ENCODE results near the gene SLC4A11.

The SLC4A11 gene

GRCh38 chr20:3262566-3262965 is 23.6 kb upstream of the SLC4A11 start:
- TF ChIP-seq CEBPB (IDR thresholded peaks at IDR 0.05) (no peak), TEAD4 (IDR thresholded peaks at IDR 0.05) (no peak), USF1 (IDR thresholded peaks at IDR 0.05) (no peak), TAF1 (IDR thresholded peaks at IDR 0.05; ENCODE audit: low read depth) (no peak), EGR1 (IDR thresholded peaks at IDR 0.05) (no peak), FOXM1 (IDR thresholded peaks at IDR 0.05; ENCODE audit: borderline replicate concordance, low read depth) (no peak), ZBTB7A (IDR thresholded peaks at IDR 0.05; ENCODE audit: low read depth) (no peak), EP300 (IDR thresholded peaks at IDR 0.05; ENCODE audit: borderline replicate concordance) (no peak), TCF12 (IDR thresholded peaks at IDR 0.05; ENCODE audit: low read depth) (no peak), YY1 (IDR thresholded peaks at IDR 0.05; ENCODE audit: low read depth) (no peak)
- TF ChIP-seq, protein P1, sequence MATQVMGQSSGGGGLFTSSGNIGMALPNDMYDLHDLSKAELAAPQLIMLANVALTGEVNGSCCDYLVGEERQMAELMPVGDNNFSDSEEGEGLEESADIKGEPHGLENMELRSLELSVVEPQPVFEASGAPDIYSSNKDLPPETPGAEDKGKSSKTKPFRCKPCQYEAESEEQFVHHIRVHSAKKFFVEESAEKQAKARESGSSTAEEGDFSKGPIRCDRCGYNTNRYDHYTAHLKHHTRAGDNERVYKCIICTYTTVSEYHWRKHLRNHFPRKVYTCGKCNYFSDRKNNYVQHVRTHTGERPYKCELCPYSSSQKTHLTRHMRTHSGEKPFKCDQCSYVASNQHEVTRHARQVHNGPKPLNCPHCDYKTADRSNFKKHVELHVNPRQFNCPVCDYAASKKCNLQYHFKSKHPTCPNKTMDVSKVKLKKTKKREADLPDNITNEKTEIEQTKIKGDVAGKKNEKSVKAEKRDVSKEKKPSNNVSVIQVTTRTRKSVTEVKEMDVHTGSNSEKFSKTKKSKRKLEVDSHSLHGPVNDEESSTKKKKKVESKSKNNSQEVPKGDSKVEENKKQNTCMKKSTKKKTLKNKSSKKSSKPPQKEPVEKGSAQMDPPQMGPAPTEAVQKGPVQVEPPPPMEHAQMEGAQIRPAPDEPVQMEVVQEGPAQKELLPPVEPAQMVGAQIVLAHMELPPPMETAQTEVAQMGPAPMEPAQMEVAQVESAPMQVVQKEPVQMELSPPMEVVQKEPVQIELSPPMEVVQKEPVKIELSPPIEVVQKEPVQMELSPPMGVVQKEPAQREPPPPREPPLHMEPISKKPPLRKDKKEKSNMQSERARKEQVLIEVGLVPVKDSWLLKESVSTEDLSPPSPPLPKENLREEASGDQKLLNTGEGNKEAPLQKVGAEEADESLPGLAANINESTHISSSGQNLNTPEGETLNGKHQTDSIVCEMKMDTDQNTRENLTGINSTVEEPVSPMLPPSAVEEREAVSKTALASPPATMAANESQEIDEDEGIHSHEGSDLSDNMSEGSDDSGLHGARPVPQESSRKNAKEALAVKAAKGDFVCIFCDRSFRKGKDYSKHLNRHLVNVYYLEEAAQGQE (IDR thresholded peaks at IDR 0.05; ENCODE audit: low read depth) = no peak
- TF ChIP-seq, protein P2, sequence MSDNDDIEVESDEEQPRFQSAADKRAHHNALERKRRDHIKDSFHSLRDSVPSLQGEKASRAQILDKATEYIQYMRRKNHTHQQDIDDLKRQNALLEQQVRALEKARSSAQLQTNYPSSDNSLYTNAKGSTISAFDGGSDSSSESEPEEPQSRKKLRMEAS (IDR thresholded peaks at IDR 0.05) = no peak

DNA sequence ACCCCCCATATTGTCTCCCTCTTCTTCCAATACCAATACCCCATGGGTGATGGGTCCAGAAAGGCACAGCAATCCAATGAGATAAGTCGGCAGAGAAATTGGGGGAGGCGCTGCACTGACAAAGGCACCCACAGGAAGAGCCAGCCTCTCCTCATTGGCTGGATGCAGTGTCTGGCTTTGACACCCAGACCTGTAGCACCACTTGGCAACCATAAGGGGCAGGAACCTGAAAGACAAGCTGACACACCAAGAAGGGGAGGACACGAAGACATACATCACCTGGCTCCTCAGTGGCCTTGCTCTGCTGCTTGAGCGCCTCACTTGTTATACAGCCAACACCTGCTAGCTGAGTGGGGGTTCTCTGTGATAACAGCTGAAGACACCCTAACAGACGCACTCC is 19.4 kb upstream of the SLC4A11 start:
- TF ChIP-seq TEAD4 (IDR thresholded peaks at IDR 0.05) = no peak
- no peak for TF ChIP-seq EGR1 (IDR thresholded peaks at IDR 0.05)
- no peak for TF ChIP-seq CEBPB (IDR thresholded peaks at IDR 0.05)
- no peak for TF ChIP-seq NFIC (IDR thresholded peaks at IDR 0.05)
- TF ChIP-seq, protein P1 (IDR thresholded peaks at IDR 0.05; ENCODE audit: low read depth) = no peak
- TF ChIP-seq FOXM1 (IDR thresholded peaks at IDR 0.05; ENCODE audit: borderline replicate concordance, low read depth) = no peak
- no peak for TF ChIP-seq RAD21 (IDR thresholded peaks at IDR 0.05; ENCODE audit: low read depth)
- TF ChIP-seq USF1 (IDR thresholded peaks at IDR 0.05) = no peak
- TF ChIP-seq ZBTB7A (IDR thresholded peaks at IDR 0.05; ENCODE audit: low read depth) = no peak
- no peak for TF ChIP-seq TCF12 (IDR thresholded peaks at IDR 0.05; ENCODE audit: low read depth)
- no peak for TF ChIP-seq EP300 (IDR thresholded peaks at IDR 0.05; ENCODE audit: borderline replicate concordance)
- no peak for TF ChIP-seq TAF1 (IDR thresholded peaks at IDR 0.05; ENCODE audit: low read depth)
- TF ChIP-seq, protein P2 (IDR thresholded peaks at IDR 0.05) = no peak
- TF ChIP-seq YY1 (IDR thresholded peaks at IDR 0.05; ENCODE audit: low read depth) = no peak
- TF ChIP-seq CREB1 (IDR thresholded peaks at IDR 0.05; ENCODE audit: low read depth) = no peak

DNA sequence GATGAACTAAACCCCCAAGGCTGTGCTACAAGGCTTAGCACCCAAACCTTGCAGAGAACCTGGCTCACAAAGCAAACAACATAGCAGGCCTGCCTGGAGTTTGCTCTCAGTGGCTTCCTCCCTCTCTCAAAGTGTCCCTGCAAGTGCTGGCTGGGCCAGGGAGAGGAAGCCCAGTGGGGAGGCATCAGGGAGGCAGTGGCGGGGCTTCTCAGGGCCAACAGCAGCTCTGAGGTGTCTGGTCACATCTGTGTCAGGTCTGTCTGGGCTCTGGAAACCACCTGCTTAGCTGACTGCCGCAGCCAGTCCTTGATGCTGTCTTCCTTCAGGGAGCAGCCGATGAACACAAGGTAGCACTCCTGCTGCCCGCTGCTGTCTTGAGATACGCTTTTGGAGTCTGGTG is 16.7 kb upstream of the SLC4A11 start:
- no peak for TF ChIP-seq TEAD4 (IDR thresholded peaks at IDR 0.05)
- TF ChIP-seq USF1 (IDR thresholded peaks at IDR 0.05) = no peak
- TF ChIP-seq TCF12 (IDR thresholded peaks at IDR 0.05; ENCODE audit: low read depth) = no peak
- no peak for TF ChIP-seq NFIC (IDR thresholded peaks at IDR 0.05)
- no peak for TF ChIP-seq FOXM1 (IDR thresholded peaks at IDR 0.05; ENCODE audit: borderline replicate concordance, low read depth)
- TF ChIP-seq, protein P1 (IDR thresholded peaks at IDR 0.05; ENCODE audit: low read depth) = no peak
- no peak for TF ChIP-seq EP300 (IDR thresholded peaks at IDR 0.05; ENCODE audit: borderline replicate concordance)
- no peak for TF ChIP-seq EGR1 (IDR thresholded peaks at IDR 0.05)
- no peak for TF ChIP-seq CEBPB (IDR thresholded peaks at IDR 0.05)
- no peak for TF ChIP-seq CREB1 (IDR thresholded peaks at IDR 0.05; ENCODE audit: low read depth)
- TF ChIP-seq, protein P2 (IDR thresholded peaks at IDR 0.05) = no peak
- no peak for TF ChIP-seq TAF1 (IDR thresholded peaks at IDR 0.05; ENCODE audit: low read depth)
- no peak for TF ChIP-seq YY1 (IDR thresholded peaks at IDR 0.05; ENCODE audit: low read depth)
- TF ChIP-seq RAD21 (IDR thresholded peaks at IDR 0.05; ENCODE audit: low read depth) = no peak
- TF ChIP-seq ZBTB7A (IDR thresholded peaks at IDR 0.05; ENCODE audit: low read depth) = no peak

DNA sequence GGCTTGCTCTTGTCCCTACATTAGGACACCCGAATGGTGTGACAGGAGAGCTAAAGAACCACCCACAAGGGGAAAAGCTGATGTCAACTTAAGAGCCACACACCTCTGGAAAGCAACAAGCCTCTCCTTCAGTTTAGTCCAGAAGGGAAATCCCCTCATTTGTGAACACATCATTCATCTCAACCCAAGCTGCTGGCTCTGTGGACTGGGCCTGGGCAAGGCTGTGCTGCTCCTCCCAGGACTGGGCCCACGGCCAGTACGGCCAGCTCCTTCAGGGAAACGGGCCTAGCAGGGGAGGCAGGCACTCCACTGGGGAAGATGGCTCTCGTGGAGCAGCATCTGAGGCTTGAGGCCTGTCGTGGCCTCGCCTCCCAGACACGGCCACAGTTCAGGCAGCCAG is 12.8 kb upstream of the SLC4A11 start:
- TF ChIP-seq EP300 (IDR thresholded peaks at IDR 0.05; ENCODE audit: borderline replicate concordance) (no peak), RAD21 (IDR thresholded peaks at IDR 0.05; ENCODE audit: low read depth) (no peak), USF1 (IDR thresholded peaks at IDR 0.05) (no peak), TCF12 (IDR thresholded peaks at IDR 0.05; ENCODE audit: low read depth) (no peak), NFIC (IDR thresholded peaks at IDR 0.05) (no peak), CREB1 (IDR thresholded peaks at IDR 0.05; ENCODE audit: low read depth) (no peak), FOXM1 (IDR thresholded peaks at IDR 0.05; ENCODE audit: borderline replicate concordance, low read depth) (no peak), TAF1 (IDR thresholded peaks at IDR 0.05; ENCODE audit: low read depth) (no peak), CEBPB (IDR thresholded peaks at IDR 0.05) (no peak)
- TF ChIP-seq, protein P1 (IDR thresholded peaks at IDR 0.05; ENCODE audit: low read depth) = no peak
- TF ChIP-seq, protein P2 (IDR thresholded peaks at IDR 0.05) = no peak
